Left lung (tissue), 10 donors: ENCODE data around the gene RPL19. TPM values are rescaled to one million over a fixed set of nuclear protein-coding genes. Genes with fewer than 3 reads are reported as not detected.

Source experiments
- ATAC-seq: fragments of 200-7000 bp; cut with Tn5 transposase; one replicate; pipeline ENCODE4 v1.9.1; 2020; ENCODE audit warnings: moderate library complexity
- DNase-seq, 4 donors: peaks; one replicate each; pipeline ENCODE4 v3.0.0-alpha.2; 2013 to 2020
- H3K27ac ChIP-seq, 2 donors: fragments of 200-600 bp; sonication (generic) in 1 of 2; one replicate each; pipeline versions ENCODE4 v1.5.0 to v1.8.0; 2020 to 2021
- H3K27me3 ChIP-seq, 2 donors: fragments of 200-600 bp; sonication (generic) in 1 of 2; one replicate each; pipeline versions ENCODE4 v1.5.0 to v1.8.0; 2020 to 2021
- H3K36me3 ChIP-seq, 2 donors: fragments of 200-600 bp; sonication (generic) in 1 of 2; one replicate each; pipeline versions ENCODE4 v1.5.0 to v1.8.0; 2020 to 2021
- H3K4me1 ChIP-seq, 2 donors: fragments of 200-600 bp; one replicate each; pipeline ENCODE4 v1.8.0; 2021
- H3K4me3 ChIP-seq, 2 donors: fragments of 200-600 bp; sonication (generic) in 1 of 2; one replicate each; pipeline versions ENCODE4 v1.5.0 to v1.8.0; 2020 to 2021; ENCODE audit warnings: mild to moderate bottlenecking in 1 of 2
- H3K9me3 ChIP-seq, 2 donors: fragments of 200-600 bp; sonication (generic) in 1 of 2; one replicate each; pipeline versions ENCODE4 v1.5.0 to v1.8.0; 2020 to 2021
- CTCF ChIP-seq, 2 donors: fragments of 200-600 bp; sonication (generic) in 1 of 2; IDR thresholded peaks; one replicate each; pipeline versions ENCODE4 v1.5.0 to v1.8.0; 2021; ENCODE audit warnings: antibody characterized with exemption in 2 of 2
- intact Hi-C, 2 donors: fragments of 100-400 bp; cut with DNase I; formaldehyde crosslinking; loops; one replicate each; pipeline versions ENCODE4 v1.11.2 to v1.14.2; 2022
- polyA plus RNA-seq, 6 donors: library from polyadenylated mRNA; unstranded; fragments of 120-200 nt; gene quantifications; one replicate each; pipeline ENCODE4 v1.2.1, GENCODE V29; 2013; ENCODE audit not compliant: insufficient read length in 6 of 6
- total RNA-seq, 2 donors: library from RNA; stranded (reverse); fragmentation: NEBNext Ultra II Directional; extraction: Animal tissue kit (Norgen Biotek cat#: 25700); gene quantifications; one replicate each; pipeline ENCODE4 v1.2.1, GENCODE V29; 2021
- donor health status: DM: no; HTN: yes; CAD: no.
- donor health status: DM: no; HTN: no; CAD: no.

The RPL19 gene
- total and polyA plus RNA-seq, 8 donors: 1,286 to 2,452 (median 2,096) TPM

- Histone ChIP-seq H3K27me3 (peaks cover 14 to 85% of the 10 kb centered on the region in 2 donors), H3K9me3 (no peaks in the 10 kb centered on the region), H3K27ac (no peak overlapping the region), H3K4me1 (peaks cover 16 to 18% of the 10 kb centered on the region in 2 donors), H3K4me3 (no peak overlapping the region), H3K36me3 (no peaks in the 10 kb centered on the region)
- TF ChIP-seq CTCF (IDR thresholded peaks at IDR 0.05): no peak
- intact Hi-C loops: no loop called here
- DNase-seq (no peak), ATAC-seq (no peak)
Measured at GRCh38 chr17:39230361-39230760, 30.3 kb downstream of the RPL19 start.

- no peaks in the 10 kb centered on the region for H3K9me3 ChIP-seq
- no peak for TF ChIP-seq CTCF (IDR thresholded peaks at IDR 0.05)
- H3K27me3 ChIP-seq: peaks cover 6 to 81% of the 10 kb centered on the region in 2 donors
- H3K27ac ChIP-seq: no peak overlapping the region
- peaks cover 8 to 13% of the 10 kb centered on the region in 2 donors for H3K4me1 ChIP-seq
- H3K36me3 ChIP-seq: no peaks in the 10 kb centered on the region
- H3K4me3 ChIP-seq: no peak overlapping the region
- ATAC-seq (no peak), DNase-seq (peak in 1 of 4 donors; percentile 46)
- intact Hi-C loops: no loop called here
Measured at GRCh38 chr17:39231091-39231561, 31.0 kb downstream of the RPL19 start.

- no peaks in the 10 kb centered on the region for H3K36me3 ChIP-seq
- H3K9me3 ChIP-seq: no peaks in the 10 kb centered on the region
- DNase-seq (peak in 1 of 4 donors; percentile 54), ATAC-seq (peak; percentile 92)
- H3K27ac ChIP-seq: no peak overlapping the region
- no peak overlapping the region for H3K4me3 ChIP-seq
- peak; percentile 63 to 75 for TF ChIP-seq CTCF (IDR thresholded peaks at IDR 0.05)
- H3K4me1 ChIP-seq: peaks cover 5 to 13% of the 10 kb centered on the region in 2 donors
- intact Hi-C loops: no loop called here
- H3K27me3 ChIP-seq: peaks cover 0 to 73% of the 10 kb centered on the region in 2 donors
Measured at GRCh38 chr17:39231591-39232551, 31.8 kb downstream of the RPL19 start.

- intact Hi-C loops: no loop called here
- peak in 1 of 4 donors; percentile 39 for DNase-seq
- peak; percentile 50 for ATAC-seq
Measured at GRCh38 chr17:39235555-39236449, 35.7 kb downstream of the RPL19 start.

More at GRCh38 chr17:39235555-39236449, 35.7 kb downstream of the RPL19 start:
- Histone ChIP-seq H3K9me3 (no peaks in the 10 kb centered on the region), H3K36me3 (no peaks in the 10 kb centered on the region), H3K27me3 (peaks cover 0 to 63% of the 10 kb centered on the region in 2 donors), H3K4me3 (no peak overlapping the region), H3K27ac (no peak overlapping the region), H3K4me1 (peaks cover 13% of the 10 kb centered on the region in 2 donors)
- TF ChIP-seq CTCF (IDR thresholded peaks at IDR 0.05): peak; percentile 13 to 24
